DND-41 (cell line): ENCODE data around the gene FADD.

ENCODE experiments used
- ATAC-seq: fragments of 200-7000 bp; cut with Tn5 transposase; 3 replicates; pipeline ENCODE4 v1.9.1; 2021; ENCODE audit warnings: low read depth; ENCODE audit not compliant: insufficient read depth
- DNase-seq: peaks from one replicate; pipeline ENCODE4 v3.0.0-alpha.2; 2020
- H2AFZ ChIP-seq: 2 replicates; pipeline ENCODE4 v1.6.0; 2012; ENCODE audit warnings: low read depth, low read length
- H3K27ac ChIP-seq: 2 replicates; pipeline ENCODE4 v1.5.1; 2012; ENCODE audit warnings: low read length, inconsistent platforms
- H3K27me3 ChIP-seq: fragments of 200-600 bp; sonication (generic); 2 replicates; pipeline ENCODE4 v1.6.0; 2012; ENCODE audit warnings: low read length, mild to moderate bottlenecking, inconsistent platforms; ENCODE audit not compliant: insufficient read depth, poor library complexity
- H3K36me3 ChIP-seq: 2 replicates; pipeline ENCODE4 v1.5.1; 2012; ENCODE audit warnings: low read length, inconsistent platforms; ENCODE audit not compliant: insufficient read depth
- H3K4me1 ChIP-seq: 2 replicates; pipeline ENCODE4 v1.5.1; 2012; ENCODE audit warnings: mild to moderate bottlenecking, low read length; ENCODE audit not compliant: insufficient read depth
- H3K4me2 ChIP-seq: 2 replicates; pipeline ENCODE4 v1.6.0; 2012; ENCODE audit warnings: mild to moderate bottlenecking, moderate library complexity, low read length, inconsistent platforms; ENCODE audit not compliant: insufficient read depth
- H3K4me3 ChIP-seq, 2 experiments: fragments of 200-600 bp in 1 of 2; shearing (Covaris generic) in 1 of 2; 2 replicates each; pipeline ENCODE4 v1.5.1; 2012 to 2016; ENCODE audit warnings: inconsistent platforms in 2 of 2, low read length in 2 of 2, mild to moderate bottlenecking in 2 of 2, low read depth in 1 of 2, moderate library complexity in 1 of 2
- H3K79me2 ChIP-seq: 2 replicates; pipeline ENCODE4 v1.6.0; 2012; ENCODE audit warnings: low read length, inconsistent platforms; ENCODE audit not compliant: insufficient read depth
- H3K9ac ChIP-seq: 2 replicates; pipeline ENCODE4 v1.6.0; 2012; ENCODE audit warnings: low read depth, mild to moderate bottlenecking, inconsistent platforms, low read length, moderate library complexity
- H3K9me3 ChIP-seq: 2 replicates; pipeline ENCODE4 v1.5.1; 2012; ENCODE audit warnings: low read length, moderate library complexity, mild to moderate bottlenecking, inconsistent platforms; ENCODE audit not compliant: insufficient read depth, severe bottlenecking
- H4K20me1 ChIP-seq: 2 replicates; pipeline ENCODE4 v1.6.0; 2012; ENCODE audit warnings: low read length; ENCODE audit not compliant: insufficient read depth
- CTCF ChIP-seq: IDR thresholded peaks from 2 replicates; pipeline ENCODE4 v1.5.1; 2012; ENCODE audit warnings: borderline replicate concordance, low read length, moderate library complexity, mild to moderate bottlenecking; ENCODE audit not compliant: poor library complexity, severe bottlenecking; ENCODE audit errors: extremely low read depth
- EZH2 ChIP-seq: IDR thresholded peaks from 3 replicates; pipeline ENCODE4 v1.6.1; 2012; ENCODE audit warnings: borderline replicate concordance, low read depth, mild to moderate bottlenecking, moderate library complexity, low read length, inconsistent platforms; ENCODE audit not compliant: severe bottlenecking

The FADD gene

GRCh38 chr11:70169127-70169526 lies 34.0 kb upstream of the FADD start:
- no peak for DNase-seq
- H3K4me1 ChIP-seq, result no peaks in the 10 kb centered on the region
- no peak overlapping the region for H3K4me2 ChIP-seq
- H3K9ac ChIP-seq, result no peak overlapping the region
- H2AFZ ChIP-seq, result no peak overlapping the region
- no peak for ATAC-seq
- no peaks in the 10 kb centered on the region for H3K9me3 ChIP-seq
- TF ChIP-seq CTCF (no peak), EZH2 (no peak)
- no peaks in the 10 kb centered on the region for H4K20me1 ChIP-seq
- H3K4me3 ChIP-seq, result no peak overlapping the region
- peaks cover 10% of the 10 kb centered on the region for H3K27me3 ChIP-seq
- no peaks in the 10 kb centered on the region for H3K36me3 ChIP-seq
- no peak overlapping the region for H3K27ac ChIP-seq
- H3K79me2 ChIP-seq, result no peaks in the 10 kb centered on the region

GRCh38 chr11:70169632-70170031 lies 33.5 kb upstream of the FADD start:
- H3K79me2 ChIP-seq, result no peaks in the 10 kb centered on the region
- no peaks in the 10 kb centered on the region for H3K4me1 ChIP-seq
- H3K4me2 ChIP-seq, result no peak overlapping the region
- no peak for DNase-seq
- ATAC-seq, result no peak
- H3K27ac ChIP-seq, result no peak overlapping the region
- no peaks in the 10 kb centered on the region for H4K20me1 ChIP-seq
- no peak overlapping the region for H3K4me3 ChIP-seq
- no peak overlapping the region for H3K9ac ChIP-seq
- TF ChIP-seq EZH2, result no peak
- TF ChIP-seq CTCF, result no peak
- no peaks in the 10 kb centered on the region for H3K36me3 ChIP-seq
- peaks cover 5% of the 10 kb centered on the region for H3K27me3 ChIP-seq
- no peaks in the 10 kb centered on the region for H3K9me3 ChIP-seq
- H2AFZ ChIP-seq, result no peak overlapping the region

DNA sequence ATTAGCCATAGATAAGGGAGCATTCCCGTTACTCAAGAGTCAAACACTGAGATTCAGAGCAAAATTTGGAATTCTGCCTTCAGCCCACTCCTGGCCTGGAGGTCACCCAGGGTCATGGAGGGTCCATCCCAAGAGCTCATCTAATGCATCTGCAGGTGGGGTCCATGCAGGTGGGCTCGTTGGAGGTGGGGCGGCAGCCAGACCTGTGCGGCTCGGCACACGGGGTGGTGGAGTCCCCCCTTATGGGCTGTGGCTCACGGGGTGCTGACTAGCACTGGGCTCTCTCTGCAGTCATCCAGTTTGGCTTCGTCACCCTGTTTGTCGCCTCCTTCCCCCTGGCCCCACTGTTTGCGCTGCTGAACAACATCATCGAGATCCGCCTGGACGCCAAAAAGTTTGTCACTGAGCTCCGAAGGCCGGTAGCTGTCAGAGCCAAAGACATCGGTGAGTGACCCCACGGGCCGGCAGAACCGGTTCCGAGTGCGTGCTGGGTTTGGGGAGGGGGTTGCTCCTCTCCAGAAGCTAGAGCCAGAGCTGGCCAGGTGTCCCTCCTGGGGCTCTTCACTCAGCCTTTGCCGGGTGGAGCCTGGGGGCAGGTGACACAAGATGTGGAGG lies 32.4 kb upstream of the FADD start:
- TF ChIP-seq EZH2 (no peak), CTCF (no peak)
- Histone ChIP-seq H3K36me3 (no peaks in the 10 kb centered on the region), H3K27me3 (peaks cover 5% of the 10 kb centered on the region), H4K20me1 (no peaks in the 10 kb centered on the region), H3K27ac (no peak overlapping the region), H3K4me3 (no peak overlapping the region), H3K4me2 (no peak overlapping the region), H3K9me3 (no peaks in the 10 kb centered on the region), H2AFZ (no peak overlapping the region), H3K4me1 (no peaks in the 10 kb centered on the region), H3K9ac (no peak overlapping the region), H3K79me2 (no peaks in the 10 kb centered on the region)
- DNase-seq, result no peak
- no peak for ATAC-seq
